Activated CD4-positive, alpha-beta T cell treated with anti-CD3 and anti-CD28 coated beads for 1 hour (primary cell): ENCODE data around the gene HLTF.
"Not testable (repeated sequence)": the region's sequence is repeated elsewhere in the genome, so short reads cannot be mapped to it uniquely, and the experiment has no call there.

ENCODE experiments used
- DNase-seq: peaks from one replicate; pipeline ENCODE4 v3.0.0-alpha.2; 2020

The HLTF gene

DNA sequence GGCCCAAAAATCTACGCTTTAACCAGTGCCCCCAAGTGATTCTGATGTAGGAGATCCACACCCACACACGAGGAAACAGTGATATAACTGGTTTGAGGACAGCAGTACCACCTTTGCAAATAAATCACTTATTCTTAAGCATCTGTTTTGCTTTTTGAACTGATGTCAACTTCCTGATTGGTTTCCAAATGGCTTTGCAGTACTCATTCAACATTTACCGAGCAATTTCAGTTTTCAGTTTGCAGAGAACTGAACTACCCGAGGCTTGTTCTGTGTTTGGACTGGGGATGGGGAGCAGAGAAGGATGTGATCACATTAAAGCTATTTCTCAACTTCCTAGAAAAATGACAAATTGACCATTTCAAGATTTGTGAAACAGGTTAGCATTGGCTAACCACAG, 96.1 kb downstream of the HLTF start:
- DNase-seq, result no peak

DNA sequence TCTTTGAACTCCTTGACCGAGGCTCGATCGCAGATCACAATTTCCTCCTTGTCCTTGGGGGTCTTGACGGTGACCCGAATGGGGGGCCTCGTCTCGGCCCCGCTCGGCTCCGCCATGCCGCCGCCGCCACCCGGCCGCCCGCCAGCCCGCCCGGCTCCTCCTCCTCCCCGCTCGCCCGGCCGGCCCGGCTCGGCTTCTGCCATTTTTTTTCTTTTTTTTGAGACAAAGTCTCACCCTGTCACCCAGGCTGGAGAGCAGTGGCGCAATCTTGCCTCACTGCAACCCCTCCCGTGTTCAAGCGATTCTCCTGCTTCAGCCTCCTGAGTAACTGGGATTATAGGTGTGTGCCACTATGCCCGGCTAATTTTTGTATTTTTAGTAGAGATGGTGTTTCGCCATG, 98.8 kb downstream of the HLTF start:
- not testable (repeated sequence) for DNase-seq

DNA sequence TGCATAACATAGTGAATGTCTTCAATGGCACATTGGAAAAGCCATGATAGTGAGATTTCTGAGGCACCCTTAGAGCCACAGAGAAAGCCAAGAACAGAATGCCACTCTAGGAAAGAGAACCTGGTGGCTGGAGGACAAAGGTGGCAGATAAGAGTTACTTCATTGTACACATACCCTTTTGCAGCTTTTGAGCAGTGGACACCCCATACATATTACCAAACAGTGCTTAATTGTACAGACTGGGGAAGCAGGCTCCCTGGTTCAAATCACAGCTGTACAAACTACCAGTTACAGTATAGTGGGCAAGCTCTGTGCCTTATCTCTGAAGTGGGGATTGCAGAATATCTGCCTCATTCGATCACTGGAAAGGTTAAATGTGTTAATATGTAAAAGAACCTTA, 105.1 kb downstream of the HLTF start:
- no peak for DNase-seq
